ENCODE measurements around the gene CFAP61.
A peak's percentile ranks its signal among the peaks of the same experiment; 100 is the strongest.

DNA sequence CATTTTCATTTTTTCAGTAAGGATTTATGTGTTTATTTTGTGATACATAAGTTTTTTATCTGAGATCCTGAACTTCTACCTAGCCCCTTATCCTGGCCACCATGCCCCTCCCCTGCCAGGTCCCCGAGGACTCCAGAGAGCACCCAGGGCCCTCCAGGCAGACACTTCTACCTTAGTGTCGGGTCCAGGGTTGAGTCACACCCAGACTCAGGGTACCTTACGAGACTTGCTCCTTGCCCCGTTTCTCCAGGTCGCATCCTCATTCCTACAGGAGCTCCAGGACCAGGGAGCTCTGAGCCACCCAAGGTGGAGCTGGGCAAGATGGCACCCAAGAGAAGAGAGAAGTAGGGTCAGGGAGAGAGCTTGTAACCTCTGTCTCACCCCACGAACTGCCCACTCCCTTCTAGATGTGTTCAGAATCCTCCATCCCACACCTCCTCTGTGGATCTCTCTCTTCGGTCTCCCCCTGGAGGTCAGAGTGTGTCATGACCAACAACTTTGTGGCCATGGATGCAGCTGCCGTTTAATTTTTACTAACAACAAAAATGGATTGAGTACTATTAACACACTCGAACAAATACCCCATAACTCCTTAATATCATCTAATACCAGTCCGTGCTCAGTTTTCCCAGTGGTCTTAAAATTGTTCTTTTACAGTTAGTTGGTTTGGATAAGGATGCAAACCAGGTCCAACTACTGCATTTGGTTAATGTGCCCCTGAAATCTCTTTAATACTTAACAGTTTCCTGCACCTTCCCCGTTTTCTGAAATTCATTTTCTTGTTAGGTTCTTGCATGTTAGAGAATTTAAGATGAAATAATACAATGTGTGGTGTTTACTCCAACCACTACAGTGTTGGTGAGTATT, 185.0 kb downstream of the CFAP61 start:
- TF ChIP-seq EZH2 (IDR thresholded peaks at IDR 0.05; ENCODE audit: borderline replicate concordance), result no peak
- TF ChIP-seq, protein P1, sequence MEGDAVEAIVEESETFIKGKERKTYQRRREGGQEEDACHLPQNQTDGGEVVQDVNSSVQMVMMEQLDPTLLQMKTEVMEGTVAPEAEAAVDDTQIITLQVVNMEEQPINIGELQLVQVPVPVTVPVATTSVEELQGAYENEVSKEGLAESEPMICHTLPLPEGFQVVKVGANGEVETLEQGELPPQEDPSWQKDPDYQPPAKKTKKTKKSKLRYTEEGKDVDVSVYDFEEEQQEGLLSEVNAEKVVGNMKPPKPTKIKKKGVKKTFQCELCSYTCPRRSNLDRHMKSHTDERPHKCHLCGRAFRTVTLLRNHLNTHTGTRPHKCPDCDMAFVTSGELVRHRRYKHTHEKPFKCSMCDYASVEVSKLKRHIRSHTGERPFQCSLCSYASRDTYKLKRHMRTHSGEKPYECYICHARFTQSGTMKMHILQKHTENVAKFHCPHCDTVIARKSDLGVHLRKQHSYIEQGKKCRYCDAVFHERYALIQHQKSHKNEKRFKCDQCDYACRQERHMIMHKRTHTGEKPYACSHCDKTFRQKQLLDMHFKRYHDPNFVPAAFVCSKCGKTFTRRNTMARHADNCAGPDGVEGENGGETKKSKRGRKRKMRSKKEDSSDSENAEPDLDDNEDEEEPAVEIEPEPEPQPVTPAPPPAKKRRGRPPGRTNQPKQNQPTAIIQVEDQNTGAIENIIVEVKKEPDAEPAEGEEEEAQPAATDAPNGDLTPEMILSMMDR (IDR thresholded peaks at IDR 0.05; ENCODE audit: poor library complexity), result peak; percentile 64
